GM18907 (cell line): ENCODE data around the gene BICD1.

Experiments
- ATAC-seq: cut with Tn5 transposase; IDR thresholded peaks from one replicate; pipeline ENCODE4 v1.9.1; 2021; ENCODE audit warnings: mild to moderate bottlenecking, moderate library complexity; ENCODE audit not compliant: unreplicated experiment

BICD1 gene

DNA sequence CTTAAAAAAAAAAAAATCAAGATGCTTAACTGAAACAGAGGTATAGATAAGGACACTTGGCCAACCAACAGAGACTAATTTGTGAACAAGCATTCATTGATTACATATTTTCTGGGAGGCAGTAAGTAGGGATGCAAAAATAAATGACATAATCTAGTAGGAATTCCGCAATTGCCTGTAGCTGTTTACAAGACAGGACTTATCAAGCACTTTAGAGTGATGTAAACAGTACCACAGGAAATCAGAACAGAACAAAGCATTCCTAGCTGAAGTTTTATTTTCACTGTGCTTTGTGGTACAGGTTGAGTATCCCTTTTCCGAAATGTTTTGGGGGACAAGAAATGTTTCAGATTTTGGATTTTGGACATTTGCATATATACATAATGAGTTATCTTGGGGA, 224.5 kb downstream of the BICD1 start:
- ATAC-seq = no peak

DNA sequence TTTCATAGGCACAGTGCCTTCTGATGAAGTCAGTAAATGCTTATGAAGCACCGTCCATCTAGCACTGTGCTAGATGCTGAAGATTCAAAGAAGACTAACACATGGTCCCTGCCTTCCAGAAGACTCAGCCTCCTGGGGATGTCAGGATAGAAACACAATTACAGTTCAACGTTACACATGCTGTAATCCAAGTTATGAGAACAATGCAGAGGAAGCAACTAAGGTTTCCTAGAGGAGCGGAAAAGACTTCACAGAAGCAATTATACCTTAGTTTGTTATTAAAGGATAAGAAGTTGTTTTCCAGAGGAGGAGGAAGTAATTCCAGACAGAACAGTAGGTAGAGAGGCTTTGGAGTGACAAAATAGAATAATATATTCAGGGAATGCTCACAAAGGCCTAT, 225.8 kb downstream of the BICD1 start:
- no peak for ATAC-seq

DNA sequence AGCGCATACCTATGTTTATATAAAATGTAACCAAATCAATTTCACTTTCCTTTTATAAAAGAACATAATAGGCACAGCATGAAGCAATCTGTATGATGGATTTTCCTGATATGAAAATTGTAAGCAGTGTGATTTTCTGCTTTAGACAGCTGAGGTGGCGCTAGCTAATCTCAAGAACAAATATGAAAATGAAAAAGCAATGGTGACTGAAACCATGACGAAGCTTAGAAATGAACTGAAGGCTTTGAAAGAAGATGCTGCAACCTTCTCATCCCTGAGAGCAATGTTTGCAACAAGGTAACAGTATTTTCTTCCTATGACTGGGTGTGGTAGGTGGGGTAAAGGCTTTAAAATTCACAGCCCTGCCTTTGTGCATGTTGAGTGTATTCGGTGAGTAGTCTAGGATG, 227.7 kb downstream of the BICD1 start:
- ATAC-seq = no peak

DNA sequence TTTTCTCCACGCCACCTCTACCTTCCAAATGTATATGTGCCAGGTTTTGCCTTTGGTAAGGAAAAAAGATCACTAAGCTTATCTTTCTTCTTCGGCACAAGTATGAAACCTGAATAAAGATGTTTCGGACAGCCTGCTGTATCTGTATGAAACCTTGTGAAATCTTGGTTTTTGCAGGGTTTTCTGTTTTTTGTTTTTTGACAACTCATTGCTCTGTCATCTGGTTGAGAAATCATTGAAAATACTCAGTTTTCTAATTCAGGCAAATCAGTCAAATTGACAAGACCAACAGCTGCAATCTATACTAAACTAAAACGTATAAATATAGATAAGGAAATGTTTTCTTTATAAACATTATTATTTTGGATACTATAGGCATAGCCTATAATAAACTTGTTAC, 229.6 kb downstream of the BICD1 start:
- ATAC-seq = no peak

DNA sequence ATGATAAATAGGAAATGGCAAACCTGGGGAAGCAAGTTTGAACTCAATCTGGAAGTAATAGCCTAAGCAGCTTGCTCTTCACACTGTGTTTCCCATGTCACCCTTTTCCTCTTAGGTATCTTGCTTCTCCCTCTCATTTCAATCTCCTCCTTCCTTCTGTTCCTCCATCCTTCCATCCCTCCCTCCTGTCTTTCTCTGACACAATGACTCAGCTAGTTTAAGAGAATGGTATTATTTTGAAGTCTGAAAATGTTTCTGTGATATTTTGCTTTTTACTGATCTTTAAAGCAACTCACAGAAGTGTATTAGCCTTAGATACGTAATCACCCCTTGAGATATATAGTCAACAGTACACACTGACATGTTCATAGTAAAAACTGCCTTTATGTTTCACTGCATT, 236.8 kb downstream of the BICD1 start:
- ATAC-seq = no peak

DNA sequence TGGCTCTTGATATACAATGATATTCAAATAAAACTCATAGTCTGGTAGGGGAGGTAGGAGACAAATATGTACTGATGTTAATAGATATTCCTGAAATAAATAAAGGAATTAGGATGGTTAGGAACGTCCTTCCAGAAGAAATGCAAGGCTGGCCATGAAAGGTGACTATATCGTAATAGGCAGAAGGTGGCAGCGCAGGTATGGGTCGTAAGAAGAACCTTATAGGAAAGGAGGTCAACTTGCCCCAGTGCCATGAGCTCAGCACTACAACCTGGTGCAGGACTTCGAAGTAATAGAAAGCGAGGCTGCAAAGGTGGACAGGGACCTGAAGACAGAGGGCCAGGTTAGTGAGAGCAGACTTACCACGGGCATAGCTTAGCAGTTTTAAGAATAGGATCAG, 237.4 kb downstream of the BICD1 start:
- ATAC-seq = no peak

DNA sequence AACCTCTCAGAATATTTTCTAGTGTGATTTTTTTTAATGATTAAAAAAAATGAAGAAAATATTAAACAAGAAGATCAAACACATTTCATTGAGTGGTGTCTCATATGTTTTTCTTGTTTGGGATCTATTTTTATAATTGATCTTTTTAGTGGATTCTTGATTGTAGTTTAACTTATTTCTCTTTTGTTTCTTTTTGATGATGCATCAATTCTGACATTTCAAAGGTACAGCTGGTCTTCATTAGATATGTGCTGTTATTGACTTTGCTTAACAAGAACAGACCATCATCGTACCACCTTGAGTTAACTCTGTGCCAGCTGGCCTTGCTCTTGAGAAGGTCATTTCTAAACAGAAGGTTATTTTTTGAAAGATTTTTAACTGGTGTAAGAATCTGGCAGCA, 246.9 kb downstream of the BICD1 start:
- ATAC-seq = no peak

DNA sequence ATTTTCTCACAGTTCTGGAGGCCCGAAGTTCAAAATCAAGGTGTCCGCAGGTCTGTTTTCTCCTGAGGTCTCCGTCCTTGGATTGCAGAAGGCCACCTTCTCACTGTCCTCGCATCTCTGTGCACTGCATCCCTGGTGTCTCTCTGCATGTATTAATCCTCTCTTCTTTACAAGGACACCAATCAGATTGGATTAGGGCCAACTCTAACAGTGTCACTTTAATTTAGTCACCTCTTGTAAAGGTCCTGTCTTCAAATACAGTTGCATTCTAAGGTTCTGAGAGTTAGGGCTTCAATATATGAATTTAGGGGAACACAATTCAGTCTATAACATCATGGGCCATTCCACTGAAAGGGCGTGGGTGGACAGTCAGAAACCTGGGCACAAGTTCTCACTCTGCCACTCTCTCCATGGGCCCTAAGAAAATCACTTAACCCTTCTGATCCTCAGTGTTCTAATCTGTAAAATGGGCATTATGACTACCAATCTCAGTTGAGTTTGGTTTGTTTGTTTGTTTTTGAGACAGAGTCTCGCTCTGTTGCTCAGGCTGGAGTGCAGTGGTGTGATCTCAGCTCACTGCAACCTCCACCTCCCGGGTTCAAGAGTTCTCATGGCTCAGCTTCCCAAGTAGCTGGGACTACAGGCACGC, 251.1 kb downstream of the BICD1 start:
- no peak for ATAC-seq

DNA sequence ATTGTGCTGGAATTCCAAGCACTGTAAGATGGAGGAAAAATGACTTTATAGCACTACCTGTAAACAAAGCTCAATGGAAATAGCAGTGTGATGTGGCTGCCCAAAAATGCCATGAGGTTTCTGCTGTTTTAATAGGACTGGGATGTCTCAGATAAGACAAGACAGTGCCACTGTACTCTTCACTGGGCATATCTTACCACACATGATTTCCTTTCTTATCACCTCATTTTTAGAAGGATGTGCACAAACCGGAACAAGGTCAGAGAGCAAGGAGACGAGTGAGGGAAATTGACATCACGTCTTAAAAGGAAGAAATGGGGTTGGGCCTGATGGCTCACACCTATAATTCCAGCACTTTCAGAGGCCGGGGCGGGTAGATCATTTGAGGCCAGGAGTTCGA, 254.3 kb downstream of the BICD1 start:
- ATAC-seq = no peak

DNA sequence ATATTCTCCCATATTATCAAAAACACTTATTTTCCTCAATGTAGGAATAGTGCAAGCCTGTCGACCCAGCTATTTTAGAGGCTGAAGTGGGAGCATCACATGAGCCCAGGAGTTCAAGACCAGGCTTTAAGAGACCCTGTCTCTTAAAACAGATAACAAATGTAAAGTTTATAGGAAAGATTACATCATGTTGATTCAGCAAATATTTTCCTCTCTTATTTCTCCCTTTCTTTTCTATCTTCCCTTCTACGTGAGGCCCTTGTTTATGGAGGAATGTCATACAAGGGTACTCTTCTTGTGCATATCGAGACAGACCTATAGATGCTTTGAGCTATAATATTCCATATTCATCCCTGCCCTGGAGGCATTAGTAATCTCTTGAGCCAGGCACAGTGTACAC, 256.2 kb downstream of the BICD1 start:
- ATAC-seq = no peak

DNA sequence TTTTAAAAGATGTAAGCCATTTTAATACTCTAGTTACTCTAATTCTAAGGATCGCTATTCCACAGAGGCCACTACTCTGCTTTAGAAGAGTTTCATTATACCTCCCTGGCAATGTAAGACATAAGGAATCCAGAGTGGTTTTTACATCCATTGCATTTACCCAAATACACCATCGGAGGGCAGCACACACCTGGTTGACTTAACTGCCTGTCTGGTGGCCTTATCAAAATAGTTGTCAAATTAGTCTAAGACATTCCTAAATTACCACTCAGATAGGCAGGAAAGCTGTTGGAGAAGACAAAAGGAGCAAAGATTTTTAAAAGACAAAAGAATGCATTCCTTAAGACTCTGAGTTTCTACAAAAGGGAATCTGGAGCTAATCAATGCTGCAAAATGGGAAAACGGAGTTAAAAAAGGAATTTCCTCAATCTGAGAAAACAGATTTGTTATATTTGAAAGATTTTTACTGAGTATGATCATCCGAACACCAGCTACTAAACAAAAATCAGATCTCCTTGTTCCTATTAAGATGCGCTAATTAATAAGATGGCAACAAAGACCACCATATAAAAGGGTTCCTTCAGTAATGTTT, 258.9 kb downstream of the BICD1 start:
- ATAC-seq = peak; percentile 61

DNA sequence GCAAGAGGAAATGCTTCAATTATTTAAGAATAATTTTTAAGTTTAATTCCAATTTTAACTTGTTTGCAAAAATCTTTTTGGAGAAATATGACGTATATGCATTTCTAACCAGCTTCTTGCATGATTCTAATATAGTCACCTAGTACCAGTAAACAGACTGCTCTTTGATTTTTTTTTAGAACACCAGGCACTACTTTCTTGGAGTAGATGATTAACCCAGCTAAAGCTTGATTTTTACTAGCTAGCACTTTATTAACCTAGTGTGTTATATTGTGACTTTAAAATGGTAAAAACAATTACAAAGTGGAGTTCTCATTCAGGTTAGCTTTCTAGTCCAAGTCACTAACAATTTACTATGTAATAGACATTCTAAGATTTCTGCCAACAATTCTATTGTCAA, 260.1 kb downstream of the BICD1 start:
- no peak for ATAC-seq

DNA sequence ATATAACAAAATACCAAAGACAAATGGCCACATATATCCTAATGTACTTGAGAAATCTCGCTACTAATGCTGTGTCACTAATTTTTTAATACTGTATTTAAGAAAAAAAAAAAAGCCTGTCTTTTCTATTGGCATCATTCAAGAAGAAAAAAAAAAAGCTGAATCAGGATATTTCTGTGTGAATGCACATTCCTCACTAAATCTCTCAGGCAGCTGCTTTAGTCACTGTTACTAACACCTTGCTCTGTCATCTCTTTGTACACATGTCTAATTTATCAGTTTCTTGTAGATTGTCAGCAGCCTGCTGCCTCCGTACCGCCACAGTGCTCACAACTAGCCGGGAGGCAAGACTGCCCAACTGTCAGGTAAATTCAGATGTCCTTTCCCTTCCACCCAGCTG, 260.7 kb downstream of the BICD1 start:
- no peak for ATAC-seq

DNA sequence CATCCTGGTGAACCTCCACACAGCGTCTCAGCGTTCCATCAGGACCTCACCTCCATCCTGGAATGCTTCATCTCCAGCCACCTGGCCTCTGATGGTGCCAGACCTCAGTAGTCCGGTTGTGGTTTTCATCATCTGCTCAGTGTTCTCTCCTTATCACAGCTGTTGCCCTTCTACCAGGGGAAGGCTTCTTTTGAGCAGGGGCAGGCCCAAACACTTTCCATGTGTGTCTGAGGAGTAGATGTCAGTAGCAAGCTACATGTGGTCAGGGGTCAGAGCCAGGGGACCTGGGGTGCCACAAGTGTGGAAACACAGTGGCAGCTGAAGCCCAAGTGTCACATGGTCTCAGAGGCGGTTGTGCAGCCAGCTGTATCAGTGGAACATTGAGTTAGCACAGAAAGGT, 262.6 kb downstream of the BICD1 start:
- ATAC-seq = no peak

DNA sequence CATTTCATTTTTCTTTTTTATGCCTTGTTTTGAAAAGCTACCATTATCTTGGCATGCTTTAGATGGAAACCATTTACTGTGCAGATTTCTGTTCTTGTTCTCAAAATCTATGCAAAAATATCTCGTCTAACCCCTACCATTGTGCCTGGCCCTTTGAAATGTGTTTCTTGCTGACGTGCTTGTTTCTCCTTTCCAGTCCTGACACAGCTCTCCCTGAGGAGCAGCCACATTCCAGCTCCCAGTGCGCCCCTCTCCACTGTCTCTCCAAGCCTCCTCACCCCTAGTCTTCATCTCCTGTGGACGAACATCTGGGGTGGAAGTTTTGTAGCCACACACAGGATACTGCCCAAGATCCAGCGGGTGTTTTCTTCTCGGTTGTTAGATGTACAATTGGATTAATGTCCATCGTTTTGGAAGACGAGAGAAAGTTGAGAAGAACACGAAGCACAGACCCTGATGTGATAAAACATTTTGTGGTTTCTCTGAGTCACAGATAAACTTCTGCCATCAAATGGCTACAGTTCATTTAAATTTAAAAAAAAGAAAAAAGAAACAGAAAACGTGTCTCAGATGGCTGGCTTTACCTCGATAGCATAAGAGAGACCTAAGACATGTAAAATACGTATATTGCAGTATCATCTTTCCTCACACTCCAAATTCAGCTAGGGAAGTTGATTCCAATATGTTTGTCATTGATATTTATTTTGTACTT, 270.9 kb downstream of the BICD1 start:
- no peak for ATAC-seq

DNA sequence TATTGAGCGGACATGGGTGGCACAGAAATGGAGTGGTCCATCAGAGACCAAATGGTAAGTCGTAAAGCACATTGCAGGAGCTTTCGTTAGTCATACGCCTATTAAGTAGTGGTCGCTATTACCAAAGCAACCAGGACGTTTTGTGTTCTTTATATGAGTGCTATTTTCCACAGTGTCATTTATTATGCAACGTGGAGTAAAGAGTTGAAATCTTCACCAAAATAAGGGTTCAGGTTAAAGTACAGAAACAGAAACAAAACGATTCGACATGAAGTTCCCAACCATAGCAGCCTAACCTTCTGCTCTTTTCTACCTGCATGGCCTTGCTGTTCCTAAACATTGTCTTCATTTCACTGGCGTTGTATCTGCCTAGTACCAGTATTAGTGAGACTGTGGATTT, 272.6 kb downstream of the BICD1 start:
- ATAC-seq = no peak

DNA sequence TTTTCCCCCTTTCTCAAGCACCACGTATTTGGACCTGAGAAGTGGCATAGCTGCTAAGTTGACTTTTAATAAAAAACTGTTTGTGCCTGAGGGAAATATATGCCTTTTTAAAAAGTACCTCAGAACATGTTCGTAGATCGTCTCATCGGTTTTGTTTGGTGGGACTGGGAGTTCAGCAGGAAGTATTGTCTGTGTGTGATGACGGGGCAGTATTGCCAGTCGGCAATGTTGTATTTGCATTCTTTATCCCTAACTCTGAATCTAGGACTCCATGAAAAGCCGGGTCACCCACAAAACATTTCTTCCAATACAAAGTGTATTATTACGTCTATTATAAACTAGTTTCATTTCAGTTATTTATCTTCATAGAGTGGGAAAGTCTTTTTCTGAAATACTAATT, 273.0 kb downstream of the BICD1 start:
- ATAC-seq = no peak

DNA sequence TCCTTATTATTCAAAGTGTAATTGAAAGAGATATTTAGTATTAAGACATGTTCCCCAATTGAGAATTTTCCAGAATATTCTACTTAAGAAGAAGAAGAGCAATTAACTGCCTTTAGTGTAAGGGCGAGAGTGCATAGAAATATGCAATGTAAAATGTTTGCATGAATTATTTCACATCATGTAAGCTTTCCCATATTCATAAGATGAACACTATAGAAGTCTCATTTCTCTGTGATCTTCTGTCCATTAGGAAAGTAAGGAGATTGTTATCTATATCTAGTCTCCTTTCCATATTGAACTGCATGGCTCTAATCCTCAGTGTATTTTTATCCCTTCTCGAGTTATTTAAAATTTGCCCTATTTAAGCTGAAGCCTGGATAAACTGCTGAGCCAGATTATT, 275.6 kb downstream of the BICD1 start:
- no peak for ATAC-seq

DNA sequence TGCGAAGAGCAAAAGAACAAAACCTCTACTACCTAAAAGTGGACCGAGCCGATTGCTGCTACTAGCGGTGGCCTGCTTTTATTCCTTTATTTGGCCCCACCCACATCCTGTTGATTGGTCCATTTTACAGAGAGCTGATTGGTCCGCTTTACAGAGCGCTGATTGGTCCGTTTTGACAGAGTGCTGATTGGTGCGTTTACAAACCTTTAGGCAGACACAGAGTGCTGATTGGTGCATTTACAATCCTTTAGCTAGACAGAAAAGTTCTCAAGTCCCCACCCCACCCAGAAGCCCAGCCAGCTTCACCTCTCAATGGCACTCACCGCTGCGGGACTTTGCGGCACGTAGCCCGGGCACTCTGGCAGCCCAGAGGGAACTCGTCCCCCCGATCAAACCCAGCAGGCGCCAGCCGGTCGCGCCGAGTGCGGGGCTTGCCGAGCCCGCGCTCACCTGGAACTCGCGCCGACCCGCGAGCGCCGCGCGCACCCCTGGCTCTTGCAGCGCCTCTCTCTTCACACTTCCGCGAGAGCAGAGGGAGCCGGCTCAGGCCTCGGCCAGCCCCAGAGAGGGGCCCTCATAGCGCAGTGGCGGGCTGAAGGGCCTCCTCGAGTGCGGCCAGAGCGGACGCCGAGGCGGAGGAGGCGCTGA, 284.0 kb downstream of the BICD1 start:
- peak; percentile 44 for ATAC-seq

DNA sequence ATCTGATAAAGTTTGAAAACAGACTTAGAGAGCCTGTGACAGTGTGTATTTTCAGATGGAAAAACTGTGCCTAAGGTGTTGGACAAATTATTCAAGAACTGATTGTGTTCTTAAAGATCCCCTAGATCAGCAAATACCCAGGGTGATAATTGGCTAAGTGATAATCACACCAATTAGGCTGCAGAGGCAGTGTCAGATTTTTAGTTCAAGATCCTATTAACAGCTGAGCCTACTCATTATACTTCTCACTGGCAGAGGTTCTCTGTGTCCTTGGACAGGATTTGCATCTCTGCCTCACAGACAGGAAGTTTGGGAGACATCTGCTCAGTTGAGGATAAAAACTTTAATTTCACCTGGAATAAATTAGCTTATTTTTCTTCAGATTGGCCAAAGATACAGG, 288.4 kb downstream of the BICD1 start:
- ATAC-seq = no peak

DNA sequence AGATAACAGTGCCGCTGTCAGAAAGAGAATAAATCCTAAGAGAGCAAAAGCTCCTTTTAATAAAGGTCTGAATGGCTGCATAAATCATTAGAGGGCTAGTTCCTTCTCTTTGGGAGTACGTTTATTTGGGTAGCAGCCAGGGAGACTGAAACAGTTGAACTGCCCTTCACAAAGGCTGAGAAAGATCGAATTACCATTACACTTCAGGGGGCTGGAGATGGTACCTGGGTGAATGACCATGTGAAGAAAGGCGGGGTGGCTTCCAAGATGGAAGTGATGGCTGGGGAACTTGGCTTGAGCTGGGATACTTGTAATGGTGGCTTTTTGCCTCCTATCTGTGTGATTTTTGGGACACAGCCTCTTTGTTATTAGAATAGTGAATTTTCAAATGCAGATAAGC, 291.0 kb downstream of the BICD1 start:
- ATAC-seq = no peak

DNA sequence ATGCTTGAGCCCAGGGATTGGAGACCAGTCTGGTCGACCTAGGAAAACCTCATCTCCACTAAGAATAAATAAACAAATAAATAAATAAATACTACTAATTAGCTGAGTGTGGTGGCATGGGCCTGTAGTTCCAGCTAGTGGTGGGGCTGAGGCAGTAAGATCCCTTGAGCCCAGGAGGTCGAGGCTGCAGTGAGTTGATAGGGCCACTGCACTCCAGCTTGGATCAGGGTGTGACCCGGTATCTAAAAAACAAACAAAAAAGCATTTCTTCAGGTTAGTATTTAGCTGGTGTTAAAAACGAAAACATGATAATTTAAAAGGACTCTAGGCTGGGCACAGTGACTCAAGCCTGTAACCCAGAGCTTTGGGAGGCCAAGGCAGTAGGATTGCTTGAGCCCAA, 291.5 kb downstream of the BICD1 start:
- no peak for ATAC-seq
